C4-2B (cell line): ENCODE results near the gene CDS1.

Source experiments
- H3K27ac ChIP-seq: fragments of 450-650 bp; 2 replicates; pipeline ENCODE4 v1.5.1; 2017
- ZFX ChIP-seq: fragments of 450-650 bp; IDR thresholded peaks from 2 replicates; pipeline ENCODE4 v1.6.1; 2017
- TF ChIP-seq, protein P1 (sequence below): fragments of 450-650 bp; conservative IDR thresholded peaks from 2 replicates; pipeline ENCODE4 v1.5.1; 2017; ENCODE audit warnings: mild to moderate bottlenecking

Gene CDS1

DNA sequence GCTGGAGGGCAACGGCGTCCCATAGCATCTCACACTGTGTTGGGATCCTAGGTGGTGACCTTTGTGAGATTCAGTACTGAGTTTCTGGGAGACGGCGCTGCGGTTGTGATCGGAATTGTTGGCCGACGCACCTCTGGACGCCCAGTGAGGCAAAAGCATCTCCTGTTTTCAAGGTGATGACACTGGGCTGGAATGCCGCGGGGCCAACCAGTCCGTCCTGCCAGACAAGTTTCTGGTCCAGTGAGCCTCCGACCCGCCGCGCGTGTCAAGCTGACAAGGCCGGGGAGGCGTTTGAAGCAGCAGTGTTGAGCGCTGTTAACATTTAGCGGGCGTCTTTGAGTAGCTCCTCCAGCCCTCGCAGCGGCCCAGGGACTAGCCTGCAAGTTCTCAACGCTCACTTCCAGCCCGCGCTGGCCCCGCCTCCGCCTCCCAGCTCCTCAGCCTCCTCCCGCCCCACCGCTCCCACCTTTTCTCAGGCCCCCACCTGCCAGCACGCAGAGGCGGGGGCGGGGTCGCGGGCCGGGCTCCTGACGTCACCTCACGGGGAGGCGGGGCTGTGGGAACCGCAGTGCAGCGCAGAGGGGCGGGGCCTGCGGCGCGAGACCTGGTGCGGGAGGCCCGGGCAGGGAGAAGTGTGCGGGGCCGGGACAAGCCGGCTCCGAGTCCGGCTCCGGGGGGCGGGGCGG is 482 bp upstream of the CDS1 start:
- H3K27ac ChIP-seq: peak overlapping the region; percentile 88
- TF ChIP-seq, protein P1, sequence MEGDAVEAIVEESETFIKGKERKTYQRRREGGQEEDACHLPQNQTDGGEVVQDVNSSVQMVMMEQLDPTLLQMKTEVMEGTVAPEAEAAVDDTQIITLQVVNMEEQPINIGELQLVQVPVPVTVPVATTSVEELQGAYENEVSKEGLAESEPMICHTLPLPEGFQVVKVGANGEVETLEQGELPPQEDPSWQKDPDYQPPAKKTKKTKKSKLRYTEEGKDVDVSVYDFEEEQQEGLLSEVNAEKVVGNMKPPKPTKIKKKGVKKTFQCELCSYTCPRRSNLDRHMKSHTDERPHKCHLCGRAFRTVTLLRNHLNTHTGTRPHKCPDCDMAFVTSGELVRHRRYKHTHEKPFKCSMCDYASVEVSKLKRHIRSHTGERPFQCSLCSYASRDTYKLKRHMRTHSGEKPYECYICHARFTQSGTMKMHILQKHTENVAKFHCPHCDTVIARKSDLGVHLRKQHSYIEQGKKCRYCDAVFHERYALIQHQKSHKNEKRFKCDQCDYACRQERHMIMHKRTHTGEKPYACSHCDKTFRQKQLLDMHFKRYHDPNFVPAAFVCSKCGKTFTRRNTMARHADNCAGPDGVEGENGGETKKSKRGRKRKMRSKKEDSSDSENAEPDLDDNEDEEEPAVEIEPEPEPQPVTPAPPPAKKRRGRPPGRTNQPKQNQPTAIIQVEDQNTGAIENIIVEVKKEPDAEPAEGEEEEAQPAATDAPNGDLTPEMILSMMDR: no peak
- TF ChIP-seq ZFX: no peak

- H3K27ac ChIP-seq: peak overlapping the region; percentile 88
- TF ChIP-seq, protein P1: peak; percentile 19; the same call in 1 of the 2 replicates
- no peak for TF ChIP-seq ZFX
Observed at GRCh38 chr4:84583876-84584380, 1.0 kb downstream of the CDS1 start.

- H3K27ac ChIP-seq: no peak overlapping the region
- TF ChIP-seq ZFX: no peak
- TF ChIP-seq, protein P1: no peak
Observed at GRCh38 chr4:84585251-84585650, 2.3 kb downstream of the CDS1 start.

- H3K27ac ChIP-seq: no peak overlapping the region
- TF ChIP-seq ZFX: no peak
- TF ChIP-seq, protein P1: no peak
Observed at GRCh38 chr4:84594724-84595123, 11.8 kb downstream of the CDS1 start.

DNA sequence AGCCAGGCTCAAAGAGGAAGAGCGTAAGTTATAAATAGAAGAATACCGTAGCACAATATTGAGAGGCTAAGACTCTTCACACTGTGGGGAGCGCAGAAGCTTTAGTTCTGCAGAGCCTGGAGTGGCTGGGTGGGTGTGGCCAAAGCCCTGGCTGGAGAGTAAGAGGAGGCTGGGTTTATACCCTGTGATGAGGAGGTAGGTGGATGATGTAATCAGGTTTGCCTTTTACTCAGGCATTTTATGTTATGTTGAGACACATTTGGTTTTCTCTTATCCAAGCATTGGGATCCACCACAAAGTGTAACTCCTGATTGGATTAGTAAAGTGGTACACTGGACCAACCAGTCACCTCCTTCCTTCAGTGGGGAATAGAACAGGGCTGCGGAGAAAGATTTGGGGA is 13.9 kb downstream of the CDS1 start:
- TF ChIP-seq, protein P1: no peak
- TF ChIP-seq ZFX: no peak
- H3K27ac ChIP-seq: no peak overlapping the region

- no peak overlapping the region; the same call in 1 of the 2 replicates for H3K27ac ChIP-seq
- TF ChIP-seq, protein P1: no peak
- TF ChIP-seq ZFX: no peak
Observed at GRCh38 chr4:84597450-84597849, 14.5 kb downstream of the CDS1 start.

GRCh38 chr4:84606645-84607044 is 23.7 kb downstream of the CDS1 start:
- no peak for TF ChIP-seq ZFX
- TF ChIP-seq, protein P1: no peak
- no peak overlapping the region for H3K27ac ChIP-seq
